ENCODE measurements around the gene GIGYF2.

GRCh38 chr2:232886176-232886575, 189.0 kb downstream of the GIGYF2 start:
- TF ChIP-seq CTCF (IDR thresholded peaks at IDR 0.05; ENCODE audit: low read depth, low read length, missing input control) (no peak), RAD21 (IDR thresholded peaks at IDR 0.05) (no peak), REST (IDR thresholded peaks at IDR 0.05) (no peak), YY1 (IDR thresholded peaks at IDR 0.05) (no peak), NR2F2 (IDR thresholded peaks at IDR 0.05) (no peak), GABPA (IDR thresholded peaks at IDR 0.05 in 1 of 2, conservative IDR thresholded peaks at IDR 0.05 in 1 of 2) (no peak), RXRA (IDR thresholded peaks at IDR 0.05) (no peak), HNF4A (conservative IDR thresholded peaks at IDR 0.05) (no peak), TAF1 (conservative IDR thresholded peaks at IDR 0.05) (no peak)
